ENCODE measurements around the gene FTCD.
A peak's percentile ranks its signal among the peaks of the same experiment; 100 is the strongest.
"Not testable (repeated sequence)": the region's sequence is repeated elsewhere in the genome, so short reads cannot be mapped to it uniquely, and the experiment has no call there.

The FTCD gene

DNA sequence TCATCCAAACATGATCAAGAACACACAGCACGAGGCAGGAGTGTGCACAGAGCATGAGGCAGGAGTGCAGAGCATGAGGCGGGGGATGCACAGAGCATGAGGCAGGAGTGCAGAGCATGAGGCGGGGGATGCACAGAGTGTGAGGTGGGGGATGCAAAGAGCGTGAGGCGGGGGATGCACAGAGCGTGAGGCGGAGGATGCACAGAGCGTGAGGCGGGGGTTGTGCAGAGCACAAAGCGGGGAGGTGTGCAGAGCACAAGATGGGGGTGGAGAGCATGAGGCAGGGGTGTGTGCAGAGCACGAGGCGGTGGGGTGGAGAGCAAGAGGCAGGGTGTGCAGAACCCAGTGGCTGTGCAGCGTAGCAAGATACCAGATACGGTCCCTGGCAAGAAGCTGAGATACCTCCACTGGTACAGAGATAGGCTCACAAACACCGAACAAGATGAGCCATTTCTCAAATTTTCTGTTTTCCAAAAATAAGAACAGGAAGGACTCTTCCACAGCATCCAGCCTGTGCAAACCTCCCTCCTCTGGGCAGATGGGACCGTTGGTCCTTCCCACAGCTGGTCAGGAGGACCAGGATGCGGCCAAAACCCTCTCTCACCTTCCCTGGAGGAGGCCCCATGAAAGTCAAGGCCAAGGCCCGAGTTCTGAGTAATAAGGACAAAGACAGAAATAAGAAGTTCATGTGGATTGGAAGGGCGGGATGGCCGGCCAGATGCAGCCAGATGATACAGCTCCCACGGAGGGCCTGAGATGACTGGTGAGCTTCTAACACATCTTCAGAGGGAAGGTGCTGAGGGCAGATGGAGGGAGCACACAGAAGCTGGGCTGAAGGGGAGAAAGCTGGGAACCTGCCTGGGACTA, 16.9 kb upstream of the FTCD start:
- Mint-ChIP-seq H3K4me3 (no peak overlapping the region), H3K27ac (no peak overlapping the region), H3K9me3 (peaks cover 0 to 10% of the 10 kb centered on the region in 2 donors), H3K27me3 (peaks cover 10 to 55% of the 10 kb centered on the region in 2 donors), H3K36me3 (ENCODE audit: insufficient read depth) (no peaks in the 10 kb centered on the region), H3K4me1 (ENCODE audit: low read depth in 2 of 2) (peaks cover 4 to 5% of the 10 kb centered on the region in 2 donors)
- ATAC-seq (replicated peaks) (no peak), DNase-seq (no peak)

DNA sequence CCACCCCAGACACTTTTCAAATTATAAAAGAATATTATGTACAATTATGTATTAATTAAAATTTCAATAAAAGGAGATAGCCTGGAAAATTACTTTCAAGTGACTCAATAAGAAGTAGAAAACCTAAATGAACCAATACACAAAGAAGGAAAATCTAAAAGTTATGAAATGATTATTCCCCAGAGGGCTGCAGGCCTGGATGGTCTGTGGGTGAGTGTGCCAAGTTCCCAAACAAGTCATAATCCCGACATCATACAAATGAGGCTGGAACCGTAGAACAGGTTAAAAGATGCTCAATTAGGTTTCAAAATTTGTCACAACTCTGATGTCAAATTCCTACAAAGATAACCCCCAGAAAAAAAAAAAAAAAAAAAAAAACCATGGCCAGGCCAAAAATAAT, 16.2 kb upstream of the FTCD start:
- Mint-ChIP-seq H3K36me3 (ENCODE audit: insufficient read depth) (no peaks in the 10 kb centered on the region), H3K4me3 (no peak overlapping the region), H3K27ac (no peak overlapping the region), H3K9me3 (peaks cover 0 to 10% of the 10 kb centered on the region in 2 donors), H3K27me3 (peaks cover 10 to 52% of the 10 kb centered on the region in 2 donors), H3K4me1 (ENCODE audit: low read depth in 2 of 2) (peaks cover 4 to 5% of the 10 kb centered on the region in 2 donors)
- DNase-seq (no peak), ATAC-seq (replicated peaks) (no peak)

DNA sequence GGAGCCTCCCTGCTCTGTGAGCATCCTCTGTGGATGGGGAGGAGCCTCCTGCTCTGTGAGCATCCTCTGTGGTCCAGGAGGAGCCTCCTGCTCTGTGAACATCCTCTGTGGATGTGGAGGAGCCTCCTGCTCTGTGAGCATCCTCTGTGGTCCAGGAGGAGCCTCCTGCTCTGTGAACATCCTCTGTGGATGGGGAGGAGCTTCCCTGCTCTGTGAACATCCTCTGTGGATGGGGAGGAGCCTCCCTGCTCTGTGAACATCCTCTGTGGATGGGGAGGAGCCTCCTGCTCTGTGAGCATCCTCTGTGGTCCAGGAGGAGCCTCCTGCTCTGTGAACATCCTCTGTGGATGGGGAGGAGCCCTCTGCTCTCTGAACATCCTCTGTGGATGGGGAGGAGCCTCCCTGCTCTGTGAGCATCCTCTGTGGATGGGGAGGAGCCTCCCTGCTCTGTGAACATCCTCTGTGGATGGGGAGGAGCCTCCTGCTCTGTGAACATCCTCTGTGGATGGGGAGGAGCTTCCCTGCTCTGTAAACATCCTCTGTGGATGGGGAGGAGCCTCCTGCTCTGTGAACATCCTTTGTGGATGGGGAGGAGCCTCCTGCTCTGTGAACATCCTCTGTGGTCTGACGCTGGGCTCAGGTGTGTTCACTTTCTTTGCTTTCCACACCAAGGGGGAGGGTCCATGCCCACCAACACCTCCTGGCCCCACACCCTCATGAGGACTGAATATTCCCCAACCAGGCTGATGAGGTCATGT, 15.2 kb upstream of the FTCD start:
- not testable (repeated sequence) for ATAC-seq (replicated peaks); H3K9me3 Mint-ChIP-seq; H3K4me1 Mint-ChIP-seq (ENCODE audit: low read depth in 2 of 2); H3K36me3 Mint-ChIP-seq (ENCODE audit: insufficient read depth)
- peak overlapping the region in 1 of 2 donors; percentile 26 for H3K27ac Mint-ChIP-seq
- peaks cover 10 to 46% of the 10 kb centered on the region in 2 donors for H3K27me3 Mint-ChIP-seq
- peak in 1 of 3 experiments; percentile 22 for DNase-seq
- H3K4me3 Mint-ChIP-seq, result peak overlapping the region in 1 of 2 donors; percentile 15

DNA sequence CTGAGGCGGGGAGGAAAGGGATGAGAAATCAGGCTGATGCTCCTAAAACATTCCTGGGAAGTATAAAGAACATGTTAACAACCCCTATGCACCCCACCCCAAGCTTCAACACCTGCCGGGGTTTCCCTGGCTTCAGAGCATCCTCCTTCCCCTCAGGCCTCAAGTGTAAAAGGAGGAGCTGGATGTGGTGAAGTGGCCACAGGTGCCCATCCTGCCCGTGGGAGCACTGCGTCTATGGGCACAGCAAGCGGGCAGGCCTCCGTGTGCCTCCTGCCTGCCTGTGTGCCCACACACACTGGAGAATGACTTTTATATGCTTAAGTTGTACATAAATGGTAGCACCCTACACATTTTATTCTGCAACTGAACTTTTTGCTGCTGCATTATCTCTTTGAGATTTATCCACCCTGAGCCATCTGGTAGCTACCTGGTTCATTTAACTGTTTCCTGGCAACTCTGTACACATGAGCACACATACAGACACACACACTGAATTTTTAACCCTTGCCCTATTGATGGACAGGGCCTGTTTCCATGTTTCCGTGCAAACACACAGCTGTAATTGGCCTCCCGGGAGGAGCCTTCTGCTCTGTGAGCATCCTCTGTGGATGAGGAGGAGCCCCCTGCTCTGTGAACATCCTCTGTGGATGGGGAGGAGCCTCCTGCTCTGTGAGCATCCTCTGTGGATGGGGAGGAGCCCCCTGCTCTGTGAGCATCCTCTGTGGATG, 13.4 kb upstream of the FTCD start:
- no peak for ATAC-seq (replicated peaks)
- Mint-ChIP-seq H3K27me3 (peaks cover 0 to 45% of the 10 kb centered on the region in 2 donors), H3K4me1 (ENCODE audit: low read depth in 2 of 2) (peaks cover 4 to 5% of the 10 kb centered on the region in 2 donors), H3K9me3 (no peaks in the 10 kb centered on the region), H3K36me3 (ENCODE audit: insufficient read depth) (no peaks in the 10 kb centered on the region), H3K4me3 (no peak overlapping the region), H3K27ac (no peak overlapping the region)
- no peak for DNase-seq

DNA sequence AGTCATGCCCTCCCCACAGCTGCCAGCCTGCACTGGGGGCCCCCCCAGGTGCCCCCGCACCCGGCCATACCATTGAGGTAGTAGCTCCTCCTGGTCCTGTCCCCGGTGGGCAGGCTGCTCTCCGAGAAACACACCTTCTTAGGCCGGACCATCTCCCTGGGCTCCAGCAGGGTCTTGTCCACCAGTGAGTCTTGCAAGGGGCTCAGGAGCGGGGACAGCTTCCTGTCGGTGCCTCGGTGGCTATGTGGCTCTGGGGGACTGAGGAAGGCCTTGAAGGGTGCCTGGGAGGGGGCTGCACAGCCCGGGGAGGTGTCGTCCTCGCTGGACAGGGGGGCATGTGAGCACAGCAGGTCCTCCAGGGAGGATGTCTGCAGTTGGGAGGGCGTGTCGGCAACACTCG, 12.9 kb upstream of the FTCD start:
- H3K4me3 Mint-ChIP-seq, result no peak overlapping the region
- H3K36me3 Mint-ChIP-seq (ENCODE audit: insufficient read depth), result no peaks in the 10 kb centered on the region
- H3K27me3 Mint-ChIP-seq, result peaks cover 0 to 45% of the 10 kb centered on the region in 2 donors
- H3K4me1 Mint-ChIP-seq (ENCODE audit: low read depth in 2 of 2), result peaks cover 4 to 5% of the 10 kb centered on the region in 2 donors
- H3K27ac Mint-ChIP-seq, result no peak overlapping the region
- DNase-seq, result no peak
- no peak for ATAC-seq (replicated peaks)
- no peaks in the 10 kb centered on the region for H3K9me3 Mint-ChIP-seq

DNA sequence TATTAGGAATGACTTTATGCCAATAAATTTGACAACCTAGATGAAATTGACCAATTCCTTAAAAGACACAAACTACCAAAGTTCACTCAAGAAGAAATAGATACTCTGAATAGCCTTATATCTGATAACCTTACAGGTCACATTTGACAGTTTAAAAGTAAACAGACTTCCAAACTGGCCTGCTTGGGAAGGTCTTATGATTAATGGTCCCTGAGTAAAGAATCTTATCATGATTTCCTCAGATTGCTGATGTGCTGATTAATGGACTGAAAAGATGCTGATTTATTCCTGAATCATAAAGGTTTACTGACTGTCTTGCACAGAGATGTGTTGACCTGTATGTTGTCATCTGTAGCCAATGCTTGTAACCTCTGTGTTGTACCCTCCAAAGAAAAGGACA, 9.7 kb upstream of the FTCD start:
- Mint-ChIP-seq H3K36me3 (ENCODE audit: insufficient read depth) (peaks cover 2% of the 10 kb centered on the region), H3K27ac (no peak overlapping the region), H3K4me3 (no peak overlapping the region), H3K4me1 (ENCODE audit: low read depth in 2 of 2) (no peaks in the 10 kb centered on the region), H3K9me3 (no peaks in the 10 kb centered on the region), H3K27me3 (peaks cover 0 to 35% of the 10 kb centered on the region in 2 donors)
- DNase-seq (no peak), ATAC-seq (replicated peaks) (no peak)

DNA sequence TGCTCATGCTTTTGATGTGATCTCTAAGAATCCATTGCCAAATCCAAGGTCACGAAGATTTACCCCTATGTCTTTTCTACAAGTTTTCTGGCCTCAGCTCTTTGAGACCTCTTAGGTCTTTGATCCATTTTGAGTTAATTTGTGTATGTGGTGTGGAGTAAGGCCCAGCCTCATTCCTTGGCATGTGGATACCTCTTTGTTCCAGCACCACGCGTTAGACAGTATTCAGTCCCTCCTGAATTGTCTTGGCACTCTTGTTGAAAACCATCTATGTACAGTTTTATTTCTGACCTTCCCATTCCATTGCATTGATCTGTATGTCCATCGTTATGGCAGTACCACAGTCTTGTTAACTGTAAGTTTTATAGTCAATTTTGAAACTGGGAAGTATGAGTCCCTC, 8.0 kb upstream of the FTCD start:
- Mint-ChIP-seq H3K4me1 (ENCODE audit: low read depth in 2 of 2) (no peaks in the 10 kb centered on the region), H3K27ac (no peak overlapping the region)
- DNase-seq, result no peak

DNA sequence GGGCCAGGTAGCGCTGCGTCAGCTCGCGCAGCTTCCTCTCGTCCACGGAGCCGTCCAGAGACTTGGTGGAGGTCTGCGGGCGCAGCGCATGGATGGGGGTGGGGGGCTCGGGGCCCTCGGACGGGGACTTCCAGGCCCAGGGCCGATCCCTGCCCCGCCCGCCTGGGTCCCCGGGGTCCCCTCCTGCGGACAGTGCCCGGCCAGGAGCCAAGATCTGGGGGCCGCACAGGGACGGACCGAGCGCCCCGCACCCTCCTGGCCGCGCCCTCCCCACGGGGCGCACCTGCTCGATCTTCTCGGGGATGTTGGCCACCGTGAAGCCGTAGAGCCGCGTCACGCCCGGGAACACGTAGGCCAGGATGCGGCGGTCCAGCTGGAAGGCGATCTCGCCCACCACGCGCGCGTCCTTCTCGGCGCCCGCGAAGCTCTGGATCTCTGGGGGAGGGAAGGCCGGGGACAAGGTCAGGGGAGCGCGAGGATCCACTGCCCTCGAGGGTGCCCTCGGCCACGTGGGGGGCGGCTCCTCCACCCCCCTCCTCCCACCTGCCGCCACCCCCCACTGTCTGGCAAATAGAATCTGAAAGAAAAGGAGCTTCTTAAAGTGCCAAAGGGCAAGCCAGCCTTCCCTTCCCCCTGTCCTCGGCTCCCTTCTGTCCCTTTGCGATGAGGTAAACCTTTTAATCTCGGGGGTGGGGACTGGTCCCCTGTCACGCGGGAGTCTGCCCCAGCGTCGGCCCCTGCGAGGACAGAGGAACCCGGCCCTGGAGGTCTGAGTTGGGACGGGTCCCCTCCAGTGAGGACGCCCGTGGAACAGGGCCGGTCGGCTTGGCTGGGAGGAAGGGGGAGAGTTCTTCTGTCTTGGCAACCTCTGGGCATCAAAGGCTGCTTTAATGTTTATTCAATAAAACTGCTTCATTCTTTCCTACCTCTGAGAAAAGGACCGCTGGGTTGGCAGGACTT, 6.5 kb upstream of the FTCD start:
- H3K9me3 Mint-ChIP-seq, result no peaks in the 10 kb centered on the region
- H3K4me1 Mint-ChIP-seq (ENCODE audit: low read depth in 2 of 2), result no peaks in the 10 kb centered on the region
- ATAC-seq (replicated peaks) (no peak), DNase-seq (no peak)
- H3K27me3 Mint-ChIP-seq, result peaks cover 0 to 35% of the 10 kb centered on the region in 2 donors
- H3K4me3 Mint-ChIP-seq, result no peak overlapping the region
- H3K36me3 Mint-ChIP-seq (ENCODE audit: insufficient read depth), result peaks cover 2% of the 10 kb centered on the region
- no peak overlapping the region for H3K27ac Mint-ChIP-seq

More for the DNA sequence above, 8.0 kb upstream of the FTCD start:
- Mint-ChIP-seq H3K27me3 (peaks cover 0 to 35% of the 10 kb centered on the region in 2 donors), H3K9me3 (no peaks in the 10 kb centered on the region), H3K4me3 (no peak overlapping the region), H3K36me3 (ENCODE audit: insufficient read depth) (peaks cover 2% of the 10 kb centered on the region)
- ATAC-seq (replicated peaks), result no peak

DNA sequence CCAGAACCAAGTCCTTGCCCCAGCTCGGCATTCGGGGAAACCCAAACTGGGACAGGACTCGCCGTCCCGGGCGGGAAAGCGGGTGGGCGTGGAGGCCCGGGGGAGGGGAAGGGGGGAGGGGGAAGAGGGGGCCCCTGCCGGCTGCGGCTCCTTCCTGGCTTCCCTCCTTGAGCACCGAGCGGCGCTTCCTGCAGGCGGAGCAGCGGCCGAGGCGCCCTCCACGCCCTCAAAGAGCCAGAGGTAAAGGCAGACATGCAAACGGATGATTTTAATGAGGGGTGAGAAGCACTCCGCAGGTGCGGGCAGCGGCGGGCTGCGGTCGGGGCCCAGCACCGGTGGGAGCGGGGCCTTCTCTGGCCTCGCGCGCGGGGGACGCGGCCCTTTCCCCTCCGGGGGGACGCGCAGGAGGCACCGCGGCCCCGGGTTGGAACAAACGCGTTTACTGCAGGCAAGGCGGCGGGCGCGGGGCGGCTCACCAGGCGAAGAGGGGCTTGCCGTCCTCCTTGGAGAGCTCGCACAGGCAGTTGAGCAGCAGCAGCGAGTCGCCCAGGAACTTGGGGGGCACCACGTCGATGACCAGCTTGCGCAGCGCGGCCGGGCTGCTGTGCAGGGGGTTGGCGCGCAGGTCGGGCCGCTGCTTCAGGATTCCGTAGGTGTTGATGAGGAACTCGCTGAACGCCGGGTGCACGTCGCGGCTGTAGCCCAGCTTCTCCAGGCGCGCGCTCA, 5.7 kb upstream of the FTCD start:
- Mint-ChIP-seq H3K27ac (no peak overlapping the region), H3K9me3 (no peaks in the 10 kb centered on the region), H3K4me3 (peak overlapping the region in 1 of 2 donors; percentile 33), H3K27me3 (peaks cover 0 to 35% of the 10 kb centered on the region in 2 donors), H3K4me1 (ENCODE audit: low read depth in 2 of 2) (no peaks in the 10 kb centered on the region), H3K36me3 (ENCODE audit: insufficient read depth) (peaks cover 2% of the 10 kb centered on the region)
- ATAC-seq (replicated peaks) (no peak), DNase-seq (no peak)

DNA sequence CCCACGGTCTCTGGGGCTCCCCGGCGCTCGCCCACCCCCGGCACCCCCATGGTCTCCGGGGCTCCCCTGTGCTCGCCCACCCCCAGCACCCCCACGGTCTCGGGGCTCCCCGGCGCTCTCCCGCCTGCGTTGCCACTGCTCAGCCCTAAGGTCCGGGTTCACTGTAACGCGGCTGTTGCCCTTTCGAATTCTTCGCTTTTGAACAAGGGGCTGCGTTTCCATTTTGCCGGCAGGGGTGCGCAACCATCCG, 5.2 kb upstream of the FTCD start:
- ATAC-seq (replicated peaks) (no peak), DNase-seq (no peak)
- Mint-ChIP-seq H3K36me3 (ENCODE audit: insufficient read depth) (peaks cover 2% of the 10 kb centered on the region), H3K4me1 (ENCODE audit: low read depth in 2 of 2) (no peaks in the 10 kb centered on the region), H3K4me3 (no peak overlapping the region), H3K27me3 (peaks cover 0 to 31% of the 10 kb centered on the region in 2 donors), H3K27ac (no peak overlapping the region), H3K9me3 (no peaks in the 10 kb centered on the region)

DNA sequence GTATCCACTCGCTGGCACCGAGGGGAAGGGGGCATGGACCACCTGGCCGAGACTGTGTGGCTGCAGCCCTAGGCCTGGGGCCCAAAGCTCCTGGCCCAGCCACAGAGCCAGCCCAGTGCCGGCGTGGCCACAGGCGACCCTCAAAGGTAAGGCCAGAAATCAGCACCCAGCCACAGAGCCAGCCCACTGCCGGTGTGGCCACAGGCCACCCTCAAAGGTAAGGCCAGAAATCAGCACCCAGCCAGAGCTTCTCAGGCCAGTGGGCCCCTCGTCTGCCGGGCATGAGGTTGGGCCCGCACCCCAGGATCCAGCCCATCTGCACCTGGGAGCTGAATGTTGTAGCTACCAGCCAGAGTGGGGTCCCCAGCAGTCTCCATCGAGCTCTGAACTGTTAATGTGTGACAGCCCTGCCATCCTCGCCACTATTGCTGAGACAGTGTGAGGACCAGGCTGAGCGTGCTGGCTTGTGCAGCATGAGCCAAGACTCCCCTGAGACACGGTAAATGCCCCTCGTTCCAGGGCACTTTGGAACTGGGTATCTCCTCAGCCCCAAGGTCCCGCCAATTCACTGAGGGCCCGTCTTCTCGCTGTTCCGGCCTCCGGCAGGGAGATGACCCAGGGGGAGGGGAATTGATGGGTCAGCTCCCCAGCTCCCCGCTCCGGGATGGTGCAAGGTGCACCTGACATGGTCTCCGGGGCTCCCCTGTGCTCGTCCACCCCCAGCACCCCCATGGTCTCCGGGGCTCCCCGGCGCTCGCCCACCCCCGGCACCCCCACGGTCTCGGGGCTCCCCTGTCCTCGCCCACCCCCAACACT, 4.7 kb upstream of the FTCD start:
- no peak overlapping the region for H3K27ac Mint-ChIP-seq

DNA sequence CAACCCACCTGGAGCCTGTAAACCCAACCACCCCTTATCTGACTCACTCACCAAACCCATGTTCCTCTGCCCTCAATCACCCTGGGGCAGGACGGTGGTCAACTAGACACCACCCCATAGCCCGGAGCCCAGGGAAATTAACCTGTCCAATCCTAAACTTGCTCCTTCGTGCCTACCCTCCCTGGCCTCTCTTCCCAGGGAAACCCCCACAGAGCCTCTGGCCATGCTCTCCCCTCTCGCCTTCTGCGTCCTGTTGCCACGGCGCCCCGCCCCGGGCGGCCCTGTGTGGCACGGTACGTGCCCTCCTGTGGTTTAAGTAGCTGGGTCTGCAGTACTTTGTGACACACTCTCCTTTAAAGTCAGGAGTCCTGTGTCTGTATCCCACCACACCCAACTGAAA, 4.0 kb upstream of the FTCD start:
- Mint-ChIP-seq H3K9me3 (no peaks in the 10 kb centered on the region), H3K4me3 (no peak overlapping the region), H3K27ac (peak overlapping the region in 1 of 2 donors; percentile 12), H3K36me3 (ENCODE audit: insufficient read depth) (peaks cover 2% of the 10 kb centered on the region), H3K27me3 (peaks cover 0 to 19% of the 10 kb centered on the region in 2 donors), H3K4me1 (ENCODE audit: low read depth in 2 of 2) (no peaks in the 10 kb centered on the region)
- DNase-seq, result no peak
- ATAC-seq (replicated peaks), result no peak

More for the DNA sequence above, 4.7 kb upstream of the FTCD start:
- Mint-ChIP-seq H3K36me3 (ENCODE audit: insufficient read depth) (peaks cover 2% of the 10 kb centered on the region), H3K4me1 (ENCODE audit: low read depth in 2 of 2) (no peaks in the 10 kb centered on the region), H3K4me3 (no peak overlapping the region), H3K27me3 (peaks cover 0 to 25% of the 10 kb centered on the region in 2 donors), H3K9me3 (no peaks in the 10 kb centered on the region)
- ATAC-seq (replicated peaks), result no peak
- DNase-seq, result no peak
